HepG2 (cell line): Measurements from ENCODE around the gene SOX12. TPM values are rescaled to one million over a fixed set of nuclear protein-coding genes. Genes with fewer than 3 reads are reported as not detected.

Experiments
- CCAR2 ChIP-seq: fragments of 200-400 bp; formaldehyde crosslinking; optimal IDR thresholded peaks from 2 replicates; pipeline ENCODE3; 2018; ENCODE audit warnings: low read depth, mild to moderate bottlenecking, low read length, moderate library complexity
- CENPT ChIP-seq: sonication (generic); formaldehyde crosslinking; IDR thresholded peaks from 2 replicates; pipeline ENCODE4 v1.8.0; 2022; ENCODE audit warnings: low read depth, mild to moderate bottlenecking, moderate library complexity, missing genetic modification reagents
- FOXP1 ChIP-seq, 2 experiments: fragments of 450-650 bp in 1 of 2; IDR thresholded peaks; 2 replicates each; pipeline ENCODE4 v1.6.1; 2017 to 2018; ENCODE audit warnings: antibody characterized with exemption in 1 of 2
- HCFC1 ChIP-seq: fragments of 150-350 bp; IDR thresholded peaks from 2 replicates; pipeline ENCODE4 v1.6.1; 2014; ENCODE audit warnings: low read depth, low read length
- HHEX ChIP-seq: IDR thresholded peaks from 2 replicates; pipeline ENCODE4 v1.6.1; 2016; ENCODE audit warnings: control low read depth
- MAFF ChIP-seq: IDR thresholded peaks from 2 replicates; pipeline ENCODE4 v1.6.1; 2011; ENCODE audit warnings: low read depth, low read length, improper control_type of control experiment
- MBD4 ChIP-seq: IDR thresholded peaks from 2 replicates; pipeline ENCODE4 v1.6.1; 2012; ENCODE audit warnings: low read length, inconsistent platforms, borderline replicate concordance
- NFKBIZ ChIP-seq: IDR thresholded peaks from 2 replicates; pipeline ENCODE4 v1.6.1; 2018; ENCODE audit warnings: missing genetic modification reagents, missing compliant biosample characterization
- PPARG ChIP-seq: conservative IDR thresholded peaks from 2 replicates; pipeline ENCODE4 v1.6.1; 2016; ENCODE audit warnings: missing biosample characterization, missing genetic modification reagents
- REPIN1 ChIP-seq: sonication (generic); formaldehyde crosslinking; IDR thresholded peaks from 2 replicates; pipeline ENCODE4 v1.8.0; 2022; ENCODE audit warnings: missing genetic modification reagents, low read depth, mild to moderate bottlenecking, borderline replicate concordance
- SNAI1 ChIP-seq: sonication (generic); formaldehyde crosslinking; IDR thresholded peaks from 2 replicates; pipeline ENCODE4 v1.5.0; 2020; ENCODE audit warnings: mild to moderate bottlenecking, missing genetic modification reagents, borderline replicate concordance
- ZNF207 ChIP-seq: fragments of 450-650 bp; IDR thresholded peaks from 2 replicates; pipeline ENCODE4 v1.6.1; 2016; ENCODE audit warnings: antibody characterized with exemption, borderline replicate concordance
- ZNF263 ChIP-seq: sonication (generic); formaldehyde crosslinking; IDR thresholded peaks from 2 replicates; pipeline ENCODE4 v1.4.0; 2020; ENCODE audit warnings: missing genetic modification reagents
- ZNF282 ChIP-seq: fragments of 450-650 bp; IDR thresholded peaks from 2 replicates; pipeline ENCODE4 v1.6.1; 2018; ENCODE audit not compliant: partially characterized antibody
- ZNF331 ChIP-seq: sonication (generic); formaldehyde crosslinking; IDR thresholded peaks from 2 replicates; pipeline ENCODE4 v1.4.0; 2020; ENCODE audit warnings: missing genetic modification reagents
- ZNF724P ChIP-seq: sonication (generic); formaldehyde crosslinking; IDR thresholded peaks from 2 replicates; pipeline ENCODE4 v1.8.0; 2022; ENCODE audit warnings: missing genetic modification reagents, borderline replicate concordance
- ZNF749 ChIP-seq: sonication (generic); formaldehyde crosslinking; IDR thresholded peaks from 2 replicates; pipeline ENCODE4 v1.8.0; 2022; ENCODE audit warnings: mild to moderate bottlenecking, missing genetic modification reagents, moderate library complexity, borderline replicate concordance
- ZNF768 ChIP-seq: sonication (generic); formaldehyde crosslinking; IDR thresholded peaks from 2 replicates; pipeline ENCODE4 v1.4.0; 2020; ENCODE audit warnings: missing genetic modification reagents
- ZNF782 ChIP-seq: sonication (generic); formaldehyde crosslinking; IDR thresholded peaks from 2 replicates; pipeline ENCODE4 v1.4.0; 2020; ENCODE audit warnings: missing genetic modification reagents, mild to moderate bottlenecking, borderline replicate concordance
- ZSCAN21 ChIP-seq: sonication (generic); formaldehyde crosslinking; IDR thresholded peaks from 2 replicates; pipeline ENCODE4 v1.8.0; 2022; ENCODE audit warnings: mild to moderate bottlenecking, missing genetic modification reagents, moderate library complexity, borderline replicate concordance
- polyA plus RNA-seq, 8 experiments: library from polyadenylated mRNA; depleted of rRNA in 3 of 8; stranded (reverse) in 7 of 8; unstranded in 1 of 8; fragments of >200 nt; fragmentation: Illumina TruSeq in 4 of 8; extraction: Trizol in 4 of 8; gene quantifications; 2 replicates each; pipeline versions ENCODE4 v1.2.1 to v1.2.3, GENCODE V29; 2011 to 2016; ENCODE audit warnings: low read depth in 4 of 8, missing spikeins in 1 of 8, mixed read lengths in 1 of 8; ENCODE audit not compliant: insufficient read depth in 1 of 8
- total RNA-seq, 5 experiments: library from RNA; depleted of rRNA; stranded (reverse); fragments of >200 nt; fragmentation: Illumina TruSeq; extraction: Trizol; gene quantifications; 2 replicates each; pipeline ENCODE4 v1.2.3, GENCODE V29; 2016; ENCODE audit warnings: low read depth in 1 of 5
- TF ChIP-seq, protein P1 (sequence below): sonication (generic); formaldehyde crosslinking; IDR thresholded peaks from 2 replicates; pipeline ENCODE4 v1.8.1; 2023; ENCODE audit warnings: mild to moderate bottlenecking, missing genetic modification reagents
- TF ChIP-seq, protein P2 (sequence below): sonication (generic); formaldehyde crosslinking; IDR thresholded peaks from 2 replicates; pipeline ENCODE4 v1.5.0; 2020; ENCODE audit warnings: mild to moderate bottlenecking, missing genetic modification reagents
- TF ChIP-seq, protein P3 (sequence below): sonication (generic); formaldehyde crosslinking; IDR thresholded peaks from 2 replicates; pipeline ENCODE4 v1.5.0; 2020; ENCODE audit warnings: missing genetic modification reagents
- TF ChIP-seq, protein P4 (sequence below): sonication (generic); formaldehyde crosslinking; conservative IDR thresholded peaks from 2 replicates; pipeline ENCODE4 v1.4.0; 2020; ENCODE audit warnings: missing genetic modification reagents

Gene SOX12
- total and polyA plus RNA-seq, 2 of the 13 experiments (the other 11 are each of a cell fraction or from before 2014, with no cell fraction given) = 10.0 to 18.7 TPM

DNA sequence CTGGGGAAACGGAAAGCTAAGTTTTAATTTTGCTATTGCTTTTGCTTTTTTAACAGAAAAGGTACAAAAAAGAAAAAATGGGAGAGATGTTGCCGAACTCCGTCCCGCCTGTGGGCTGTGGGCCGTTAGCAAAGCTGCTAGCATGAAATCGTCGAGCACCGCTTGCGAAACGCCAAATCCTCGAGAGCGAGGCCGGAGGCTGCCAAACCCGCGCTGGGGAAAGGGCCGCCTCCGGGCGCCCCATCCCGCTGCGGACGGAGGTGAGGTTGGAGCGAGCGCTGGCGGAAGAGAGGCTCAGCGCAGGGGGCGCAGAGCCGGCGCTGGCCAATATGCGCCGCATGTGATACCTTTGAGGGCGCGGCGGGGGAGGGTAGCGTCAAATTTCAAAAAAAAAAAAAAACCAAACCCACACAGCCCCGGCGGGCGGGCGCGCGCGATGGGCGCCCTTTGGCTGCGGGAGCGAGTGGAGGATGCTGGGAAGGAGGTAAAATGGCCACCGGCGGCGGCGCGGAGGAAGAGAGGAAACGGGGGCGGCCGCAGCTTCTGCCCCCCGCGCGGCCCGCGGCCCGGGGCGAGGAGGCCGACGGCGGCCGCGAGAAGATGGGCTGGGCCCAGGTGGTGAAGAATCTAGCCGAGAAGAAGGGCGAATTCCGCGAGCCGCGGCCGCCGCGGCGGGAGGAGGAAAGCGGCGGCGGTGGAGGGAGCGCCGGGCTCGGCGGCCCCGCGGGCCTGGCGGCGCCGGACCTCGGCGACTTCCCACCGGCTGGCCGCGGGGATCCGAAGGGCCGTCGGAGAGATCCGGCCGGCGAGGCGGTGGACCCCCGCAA is 28.0 kb upstream of the SOX12 start, which contains the start of gene ZCCHC3 (continued):
- TF ChIP-seq, protein P1, sequence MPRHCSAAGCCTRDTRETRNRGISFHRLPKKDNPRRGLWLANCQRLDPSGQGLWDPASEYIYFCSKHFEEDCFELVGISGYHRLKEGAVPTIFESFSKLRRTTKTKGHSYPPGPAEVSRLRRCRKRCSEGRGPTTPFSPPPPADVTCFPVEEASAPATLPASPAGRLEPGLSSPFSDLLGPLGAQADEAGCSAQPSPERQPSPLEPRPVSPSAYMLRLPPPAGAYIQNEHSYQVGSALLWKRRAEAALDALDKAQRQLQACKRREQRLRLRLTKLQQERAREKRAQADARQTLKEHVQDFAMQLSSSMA (CRISPR knock-in tag) = peak; percentile 99
- TF ChIP-seq HHEX (peak; percentile 48), ZNF724P (peak; percentile 96; the same call in 1 of the 2 replicates), REPIN1 (CRISPR knock-in tag) (peak; percentile 91; the same call in 1 of the 2 replicates), NFKBIZ (CRISPR knock-in tag) (peak; percentile 98), MBD4 (no peak), HCFC1 (peak; percentile 38), ZNF749 (CRISPR knock-in tag) (peak; percentile 90; the same call in 1 of the 2 replicates), MAFF (no peak), ZNF282 (no peak), FOXP1 (IDR thresholded peaks at IDR 0.05) (no peak; the same call in 1 of the 2 replicates), FOXP1 (CRISPR knock-in tag; IDR thresholded peaks at IDR 0.05) (peak; percentile 69), CCAR2 (no peak), ZSCAN21 (CRISPR knock-in tag) (peak; percentile 93), ZNF263 (CRISPR knock-in tag) (peak; percentile 84), CENPT (CRISPR knock-in tag) (0 out of 2 replicates have a peak, but pooled peaks have one; percentile 49), ZNF331 (CRISPR knock-in tag) (peak; percentile 96), ZNF207 (no peak), ZNF768 (peak; percentile 83), PPARG (CRISPR knock-in tag) (peak; percentile 92), SNAI1 (CRISPR knock-in tag) (peak; percentile 99), ZNF782 (CRISPR knock-in tag) (peak; percentile 46; the same call in 1 of the 2 replicates)
- TF ChIP-seq, protein P2, sequence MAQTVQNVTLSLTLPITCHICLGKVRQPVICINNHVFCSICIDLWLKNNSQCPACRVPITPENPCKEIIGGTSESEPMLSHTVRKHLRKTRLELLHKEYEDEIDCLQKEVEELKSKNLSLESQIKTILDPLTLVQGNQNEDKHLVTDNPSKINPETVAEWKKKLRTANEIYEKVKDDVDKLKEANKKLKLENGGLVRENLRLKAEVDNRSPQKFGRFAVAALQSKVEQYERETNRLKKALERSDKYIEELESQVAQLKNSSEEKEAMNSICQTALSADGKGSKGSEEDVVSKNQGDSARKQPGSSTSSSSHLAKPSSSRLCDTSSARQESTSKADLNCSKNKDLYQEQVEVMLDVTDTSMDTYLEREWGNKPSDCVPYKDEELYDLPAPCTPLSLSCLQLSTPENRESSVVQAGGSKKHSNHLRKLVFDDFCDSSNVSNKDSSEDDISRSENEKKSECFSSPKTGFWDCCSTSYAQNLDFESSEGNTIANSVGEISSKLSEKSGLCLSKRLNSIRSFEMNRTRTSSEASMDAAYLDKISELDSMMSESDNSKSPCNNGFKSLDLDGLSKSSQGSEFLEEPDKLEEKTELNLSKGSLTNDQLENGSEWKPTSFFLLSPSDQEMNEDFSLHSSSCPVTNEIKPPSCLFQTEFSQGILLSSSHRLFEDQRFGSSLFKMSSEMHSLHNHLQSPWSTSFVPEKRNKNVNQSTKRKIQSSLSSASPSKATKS (CRISPR knock-in tag) = peak; percentile 98
- TF ChIP-seq, protein P3, sequence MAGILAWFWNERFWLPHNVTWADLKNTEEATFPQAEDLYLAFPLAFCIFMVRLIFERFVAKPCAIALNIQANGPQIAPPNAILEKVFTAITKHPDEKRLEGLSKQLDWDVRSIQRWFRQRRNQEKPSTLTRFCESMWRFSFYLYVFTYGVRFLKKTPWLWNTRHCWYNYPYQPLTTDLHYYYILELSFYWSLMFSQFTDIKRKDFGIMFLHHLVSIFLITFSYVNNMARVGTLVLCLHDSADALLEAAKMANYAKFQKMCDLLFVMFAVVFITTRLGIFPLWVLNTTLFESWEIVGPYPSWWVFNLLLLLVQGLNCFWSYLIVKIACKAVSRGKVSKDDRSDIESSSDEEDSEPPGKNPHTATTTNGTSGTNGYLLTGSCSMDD (CRISPR knock-in tag) = no peak; the same call in 1 of the 2 replicates
- TF ChIP-seq, protein P4, sequence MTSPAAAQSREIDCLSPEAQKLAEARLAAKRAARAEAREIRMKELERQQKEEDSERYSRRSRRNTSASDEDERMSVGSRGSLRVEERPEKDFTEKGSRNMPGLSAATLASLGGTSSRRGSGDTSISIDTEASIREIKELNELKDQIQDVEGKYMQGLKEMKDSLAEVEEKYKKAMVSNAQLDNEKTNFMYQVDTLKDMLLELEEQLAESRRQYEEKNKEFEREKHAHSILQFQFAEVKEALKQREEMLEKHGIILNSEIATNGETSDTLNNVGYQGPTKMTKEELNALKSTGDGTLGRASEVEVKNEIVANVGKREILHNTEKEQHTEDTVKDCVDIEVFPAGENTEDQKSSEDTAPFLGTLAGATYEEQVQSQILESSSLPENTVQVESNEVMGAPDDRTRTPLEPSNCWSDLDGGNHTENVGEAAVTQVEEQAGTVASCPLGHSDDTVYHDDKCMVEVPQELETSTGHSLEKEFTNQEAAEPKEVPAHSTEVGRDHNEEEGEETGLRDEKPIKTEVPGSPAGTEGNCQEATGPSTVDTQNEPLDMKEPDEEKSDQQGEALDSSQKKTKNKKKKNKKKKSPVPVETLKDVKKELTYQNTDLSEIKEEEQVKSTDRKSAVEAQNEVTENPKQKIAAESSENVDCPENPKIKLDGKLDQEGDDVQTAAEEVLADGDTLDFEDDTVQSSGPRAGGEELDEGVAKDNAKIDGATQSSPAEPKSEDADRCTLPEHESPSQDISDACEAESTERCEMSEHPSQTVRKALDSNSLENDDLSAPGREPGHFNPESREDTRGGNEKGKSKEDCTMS (CRISPR knock-in tag) = peak; percentile 89; the same call in 1 of the 2 replicates
